Measurements from ENCODE around the gene SCNN1A.

The SCNN1A gene

DNA sequence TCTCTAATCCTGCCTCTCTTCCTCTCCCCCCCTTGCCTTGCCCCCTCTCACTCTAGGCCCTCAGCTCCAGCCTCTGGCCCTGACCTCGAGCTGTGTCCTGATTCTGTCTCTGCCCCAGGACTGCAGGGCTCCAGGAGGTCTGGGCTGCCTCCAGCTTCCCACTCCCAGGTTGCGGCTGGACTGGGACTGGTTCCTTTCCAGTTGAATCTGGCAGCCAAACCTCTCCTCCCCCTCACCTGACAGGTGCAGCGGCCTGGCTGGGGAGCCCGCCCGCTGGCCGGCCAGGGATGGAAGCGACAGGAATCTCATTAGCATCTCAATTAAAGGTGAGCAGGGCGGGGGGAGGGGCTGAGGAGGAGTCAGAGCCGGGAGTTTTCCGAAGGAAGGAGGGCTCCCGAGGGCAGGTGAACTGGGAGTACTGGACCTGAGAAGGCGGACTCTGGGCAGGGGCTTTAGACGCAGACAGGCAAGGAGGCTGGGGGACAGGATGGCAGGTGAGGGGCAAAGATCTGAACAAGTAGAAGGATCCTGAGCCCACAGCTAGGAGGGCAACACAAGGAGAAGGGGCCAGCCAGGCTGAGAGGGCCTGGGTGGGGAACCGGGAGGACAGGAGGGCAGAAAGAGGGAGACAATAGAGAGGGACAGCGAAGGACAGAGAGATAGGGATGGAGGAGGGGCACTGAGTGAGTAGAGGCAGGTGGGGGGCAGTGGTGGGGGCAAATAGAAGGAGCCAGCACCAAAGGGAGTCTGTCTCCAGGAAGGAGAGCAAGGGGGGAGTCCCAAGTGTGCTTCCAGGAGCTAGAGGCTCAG is at the start of gene SCNN1A:
TSS of gene SCNN1A (minus strand) at position 295 of the 810 bp plus-strand sequence. CDS start 780 bp downstream, outside the sequence.
- Histone ChIP-seq H3K4me1 (ENCODE audit: insufficient read depth, poor library complexity, severe bottlenecking) (peaks cover 38% of the 10 kb centered on the region), H3K27ac (ENCODE audit: poor library complexity, severe bottlenecking) (peak within 1 kb of the TSS; percentile 100), H3K4me3 (ENCODE audit: severe bottlenecking) (peak within 1 kb of the TSS; percentile 61), H3K27me3 (ENCODE audit: insufficient read depth, poor library complexity, severe bottlenecking) (no peaks in the 10 kb centered on the region), H3K9me3 (ENCODE audit: severe bottlenecking) (no peaks in the 10 kb centered on the region), H3K36me3 (ENCODE audit: low read depth) (peaks cover 29% of the 10 kb centered on the region)
- no peak for DNase-seq (ENCODE audit: low spot score)
- ATAC-seq (ENCODE audit: low read depth), result peak; percentile 0; the same call in 1 of the 3 replicates
- TF ChIP-seq, protein P1, sequence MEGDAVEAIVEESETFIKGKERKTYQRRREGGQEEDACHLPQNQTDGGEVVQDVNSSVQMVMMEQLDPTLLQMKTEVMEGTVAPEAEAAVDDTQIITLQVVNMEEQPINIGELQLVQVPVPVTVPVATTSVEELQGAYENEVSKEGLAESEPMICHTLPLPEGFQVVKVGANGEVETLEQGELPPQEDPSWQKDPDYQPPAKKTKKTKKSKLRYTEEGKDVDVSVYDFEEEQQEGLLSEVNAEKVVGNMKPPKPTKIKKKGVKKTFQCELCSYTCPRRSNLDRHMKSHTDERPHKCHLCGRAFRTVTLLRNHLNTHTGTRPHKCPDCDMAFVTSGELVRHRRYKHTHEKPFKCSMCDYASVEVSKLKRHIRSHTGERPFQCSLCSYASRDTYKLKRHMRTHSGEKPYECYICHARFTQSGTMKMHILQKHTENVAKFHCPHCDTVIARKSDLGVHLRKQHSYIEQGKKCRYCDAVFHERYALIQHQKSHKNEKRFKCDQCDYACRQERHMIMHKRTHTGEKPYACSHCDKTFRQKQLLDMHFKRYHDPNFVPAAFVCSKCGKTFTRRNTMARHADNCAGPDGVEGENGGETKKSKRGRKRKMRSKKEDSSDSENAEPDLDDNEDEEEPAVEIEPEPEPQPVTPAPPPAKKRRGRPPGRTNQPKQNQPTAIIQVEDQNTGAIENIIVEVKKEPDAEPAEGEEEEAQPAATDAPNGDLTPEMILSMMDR (IDR thresholded peaks at IDR 0.05; ENCODE audit: poor library complexity, severe bottlenecking), result no peak

DNA sequence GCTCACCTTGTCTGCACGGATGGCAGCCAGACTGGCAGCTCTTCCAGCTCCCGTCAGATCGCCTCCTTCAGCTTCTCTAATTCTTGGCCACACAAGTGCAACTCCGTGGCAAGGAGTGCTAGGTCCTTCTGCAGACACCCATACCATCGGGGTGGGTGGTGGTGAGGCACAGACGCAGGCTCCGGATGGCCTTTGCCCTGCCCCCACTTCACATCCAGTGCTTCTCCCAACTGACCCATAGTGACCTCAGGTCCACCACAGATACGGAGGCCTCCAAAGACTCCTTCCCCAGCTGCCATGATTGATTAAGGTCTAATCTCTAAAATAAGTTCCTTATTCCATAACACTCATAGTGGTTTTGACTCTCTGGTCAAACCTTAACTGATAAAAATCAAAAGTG is 49.5 kb upstream of the SCNN1A start:
- TF ChIP-seq, protein P1 (IDR thresholded peaks at IDR 0.05; ENCODE audit: poor library complexity, severe bottlenecking), result no peak
- DNase-seq (ENCODE audit: low spot score) (no peak), ATAC-seq (ENCODE audit: low read depth) (no peak)
- Histone ChIP-seq H3K27me3 (ENCODE audit: insufficient read depth, poor library complexity, severe bottlenecking) (no peaks in the 10 kb centered on the region), H3K27ac (ENCODE audit: poor library complexity, severe bottlenecking) (no peak overlapping the region), H3K4me1 (ENCODE audit: insufficient read depth, poor library complexity, severe bottlenecking) (no peaks in the 10 kb centered on the region), H3K9me3 (ENCODE audit: severe bottlenecking) (no peaks in the 10 kb centered on the region), H3K36me3 (ENCODE audit: low read depth) (no peaks in the 10 kb centered on the region), H3K4me3 (ENCODE audit: severe bottlenecking) (no peak overlapping the region)

DNA sequence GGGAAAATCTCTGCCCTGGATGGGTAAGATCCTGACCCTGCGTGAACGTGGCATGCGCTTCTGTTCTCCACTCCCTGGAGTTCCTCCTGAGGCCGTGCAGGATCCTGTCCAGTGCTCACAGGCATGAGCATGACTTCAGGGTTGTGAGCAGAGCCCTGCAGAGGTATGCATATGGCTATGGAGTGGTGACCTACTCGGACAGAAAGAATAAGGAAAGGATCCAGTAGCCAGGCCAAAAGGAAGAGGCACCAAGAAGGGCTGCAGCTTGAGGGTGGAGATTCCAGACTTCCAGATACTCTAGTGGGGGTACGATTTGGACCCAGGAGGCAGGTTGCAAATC is 48.6 kb upstream of the SCNN1A start:
- H3K36me3 ChIP-seq (ENCODE audit: low read depth), result no peaks in the 10 kb centered on the region
- DNase-seq (ENCODE audit: low spot score) (no peak), ATAC-seq (ENCODE audit: low read depth) (peak; percentile 9; the same call in 1 of the 3 replicates)
- H3K27ac ChIP-seq (ENCODE audit: poor library complexity, severe bottlenecking), result no peak overlapping the region
- no peak overlapping the region for H3K4me3 ChIP-seq (ENCODE audit: severe bottlenecking)
- H3K9me3 ChIP-seq (ENCODE audit: severe bottlenecking), result no peaks in the 10 kb centered on the region
- no peaks in the 10 kb centered on the region for H3K27me3 ChIP-seq (ENCODE audit: insufficient read depth, poor library complexity, severe bottlenecking)
- no peaks in the 10 kb centered on the region for H3K4me1 ChIP-seq (ENCODE audit: insufficient read depth, poor library complexity, severe bottlenecking)
- TF ChIP-seq, protein P1 (IDR thresholded peaks at IDR 0.05; ENCODE audit: poor library complexity, severe bottlenecking), result no peak

DNA sequence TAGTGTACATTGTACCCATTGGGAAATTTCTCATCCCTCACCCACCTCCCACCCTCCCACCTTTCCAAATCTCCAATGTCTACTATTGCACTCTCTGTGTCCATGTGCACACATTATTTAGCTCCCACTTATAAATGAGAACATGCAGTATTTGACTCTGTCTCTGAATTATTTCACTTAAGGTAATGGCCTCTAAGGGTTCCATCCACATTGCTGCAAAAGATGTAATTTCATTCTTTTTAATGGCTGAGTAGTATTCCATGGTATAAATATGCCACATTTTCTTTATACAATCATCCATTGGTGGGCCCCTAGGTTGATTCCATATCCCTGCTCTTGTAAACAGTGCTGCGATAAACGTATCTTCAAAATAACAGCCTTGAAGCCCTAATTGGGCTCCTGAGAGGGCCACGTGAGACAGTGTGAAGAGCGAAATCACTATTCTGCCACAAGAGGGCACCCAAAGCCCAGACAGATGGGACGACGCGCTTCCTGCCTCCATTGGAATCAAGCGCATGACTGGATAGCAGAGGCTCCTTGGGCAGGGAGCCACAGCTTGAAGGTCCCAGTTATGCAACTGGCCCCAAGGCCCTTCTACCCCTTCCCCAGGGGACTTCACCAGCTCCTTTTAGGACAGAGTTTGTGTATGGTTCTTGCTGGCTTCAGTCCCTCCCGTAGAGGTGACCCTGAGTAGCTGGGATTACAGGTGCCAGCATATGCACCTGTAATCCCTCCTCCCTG is 48.1 kb upstream of the SCNN1A start:
- Histone ChIP-seq H3K36me3 (ENCODE audit: low read depth) (no peaks in the 10 kb centered on the region), H3K27ac (ENCODE audit: poor library complexity, severe bottlenecking) (no peak overlapping the region), H3K9me3 (ENCODE audit: severe bottlenecking) (no peaks in the 10 kb centered on the region), H3K4me1 (ENCODE audit: insufficient read depth, poor library complexity, severe bottlenecking) (no peaks in the 10 kb centered on the region), H3K27me3 (ENCODE audit: insufficient read depth, poor library complexity, severe bottlenecking) (no peaks in the 10 kb centered on the region), H3K4me3 (ENCODE audit: severe bottlenecking) (no peak overlapping the region)
- peak; percentile 97 for ATAC-seq (ENCODE audit: low read depth)
- TF ChIP-seq, protein P1 (IDR thresholded peaks at IDR 0.05; ENCODE audit: poor library complexity, severe bottlenecking), result peak; percentile 94
- DNase-seq (ENCODE audit: low spot score), result no peak

All from RWPE2 (cell line).